ENCODE measurements around the gene OR5T2.
"Not testable (repeated sequence)": the region's sequence is repeated elsewhere in the genome, so short reads cannot be mapped to it uniquely, and the experiment has no call there.

Gene OR5T2

GRCh38 chr11:56234155-56234554 lies at the start of gene OR5T2:
Gene OR5T2, minus strand, starts transcription at chr11:56234255. Its CDS starts 1,193 bp downstream, at chr11:56233062.
- DNase-seq (ENCODE audit: low spot score) = no peak
- FAIRE-seq = no peak

- FAIRE-seq (no peak), DNase-seq (ENCODE audit: low spot score) (no peak)
Measured at GRCh38 chr11:56273854-56274253, 39.8 kb upstream of the OR5T2 start, which contains the start of gene OR5T1. Gene OR5T1, plus strand, starts transcription at chr11:56274154. Its CDS starts 1,485 bp downstream, at chr11:56275639.

GRCh38 chr11:56271092-56271491 lies 37.0 kb upstream of the OR5T2 start:
- DNase-seq (ENCODE audit: low spot score) = no peak
- FAIRE-seq = no peak

GRCh38 chr11:56251954-56252353 lies 17.9 kb upstream of the OR5T2 start, which contains the start of gene OR5T3:
Gene OR5T3, plus strand, starts transcription at chr11:56252254. Its CDS starts 0 bp downstream, at chr11:56252254.
- FAIRE-seq = no peak

GRCh38 chr11:56219735-56220134 lies 14.3 kb downstream of the OR5T2 start:
- FAIRE-seq; DNase-seq (ENCODE audit: low spot score): not testable (repeated sequence)

More at GRCh38 chr11:56251954-56252353, 17.9 kb upstream of the OR5T2 start, which contains the start of gene OR5T3:
- DNase-seq (ENCODE audit: low spot score) = no peak

- FAIRE-seq (no peak), DNase-seq (ENCODE audit: low spot score) (no peak)
Measured at GRCh38 chr11:56214537-56214936, 19.5 kb downstream of the OR5T2 start.

- no peak for FAIRE-seq
- no peak for DNase-seq (ENCODE audit: low spot score)
Measured at GRCh38 chr11:56207790-56208189, 26.3 kb downstream of the OR5T2 start.

- FAIRE-seq (no peak), DNase-seq (ENCODE audit: low spot score) (no peak)
Measured at GRCh38 chr11:56197367-56197766, 36.7 kb downstream of the OR5T2 start.

GRCh38 chr11:56196705-56197104 lies 37.4 kb downstream of the OR5T2 start:
- FAIRE-seq = no peak
- no peak for DNase-seq (ENCODE audit: low spot score)

GRCh38 chr11:56188602-56189001 lies 45.5 kb downstream of the OR5T2 start:
- no peak for FAIRE-seq
- no peak for DNase-seq (ENCODE audit: low spot score)

- FAIRE-seq (no peak), DNase-seq (ENCODE audit: low spot score) (no peak)
Measured at GRCh38 chr11:56183459-56183858, 50.6 kb downstream of the OR5T2 start.
